Neural cell (in vitro differentiated cells): ENCODE data around the gene FOXQ1. TPM values are rescaled to one million over a fixed set of nuclear protein-coding genes. Genes with fewer than 3 reads are reported as not detected.

Experiments
- H2AFZ ChIP-seq: fragments of 200-600, 300-800 bp; sonication (generic), shearing (Covaris generic); 2 replicates; pipeline ENCODE4 v1.6.0; 2014; ENCODE audit warnings: low read depth, mild to moderate bottlenecking, antibody characterized with exemption, low read length, moderate library complexity
- H3F3A ChIP-seq: fragments of 200-600 bp; shearing (Covaris generic); 2 replicates; pipeline ENCODE4 v1.6.1; 2016; ENCODE audit warnings: mild to moderate bottlenecking, moderate library complexity, mixed read lengths, antibody characterized with exemption, low read length; ENCODE audit not compliant: insufficient read depth, poor library complexity, severe bottlenecking
- H3K27ac ChIP-seq: fragments of 200-600, 300-800 bp; sonication (generic), shearing (Covaris generic); 2 replicates; pipeline ENCODE4 v1.5.1; 2014; ENCODE audit warnings: mild to moderate bottlenecking, low read length, moderate library complexity
- H3K27me3 ChIP-seq: fragments of 300-800, 200-600 bp; sonication (generic), shearing (Covaris generic); 2 replicates; pipeline ENCODE4 v1.6.0; 2014; ENCODE audit warnings: mild to moderate bottlenecking, low read depth, low read length, moderate library complexity; ENCODE audit not compliant: insufficient read depth
- H3K36me3 ChIP-seq: fragments of 300-800, 200-600 bp; sonication (generic), shearing (Covaris generic); 2 replicates; pipeline ENCODE4 v1.5.1; 2014; ENCODE audit warnings: mild to moderate bottlenecking, antibody characterized with exemption, low read length, moderate library complexity; ENCODE audit not compliant: insufficient read depth
- H3K4me2 ChIP-seq: fragments of 300-800, 200-600 bp; sonication (generic), shearing (Covaris generic); 2 replicates; pipeline ENCODE4 v1.6.0; 2014; ENCODE audit warnings: mild to moderate bottlenecking, low read length
- H3K4me3 ChIP-seq: fragments of 300-800, 200-600 bp; sonication (generic), shearing (Covaris generic); 2 replicates; pipeline ENCODE4 v1.5.1; 2014; ENCODE audit warnings: mild to moderate bottlenecking, low read length, moderate library complexity
- H3K79me2 ChIP-seq: fragments of 200-600 bp; shearing (Covaris generic); replicated peaks from 2 replicates; pipeline ENCODE4 v1.6.0; 2014; ENCODE audit warnings: mild to moderate bottlenecking, low read length, moderate library complexity; ENCODE audit not compliant: insufficient read depth
- H3K9ac ChIP-seq: fragments of 300-800, 200-600 bp; sonication (generic), shearing (Covaris generic); 2 replicates; pipeline ENCODE4 v1.6.1; 2016; ENCODE audit warnings: mild to moderate bottlenecking, low read length, mixed read lengths
- H3K9me2 ChIP-seq: fragments of 200-600 bp; shearing (Covaris generic); 2 replicates; pipeline ENCODE4 v1.6.1; 2016; ENCODE audit warnings: mild to moderate bottlenecking, low read length, mixed read lengths; ENCODE audit not compliant: insufficient read depth
- H3K9me3 ChIP-seq: fragments of 200-600, 300-800 bp; sonication (generic), shearing (Covaris generic); 2 replicates; pipeline ENCODE4 v1.6.1; 2016; ENCODE audit warnings: mild to moderate bottlenecking, mixed run types, low read length, moderate library complexity, mixed read lengths
- H4K20me1 ChIP-seq: fragments of 200-600 bp; shearing (Covaris generic); 2 replicates; pipeline ENCODE4 v1.6.1; 2016; ENCODE audit warnings: mild to moderate bottlenecking, mixed run types; ENCODE audit not compliant: insufficient read depth
- CTCF ChIP-seq: fragments of 450-650 bp; IDR thresholded peaks from 2 replicates; pipeline ENCODE4 v1.5.1; 2014; ENCODE audit warnings: antibody characterized with exemption, mild to moderate bottlenecking, moderate library complexity; ENCODE audit not compliant: poor library complexity, severe bottlenecking
- EP300 ChIP-seq: fragments of 450-650 bp; conservative IDR thresholded peaks from 2 replicates; pipeline ENCODE4 v1.6.1; 2014; ENCODE audit warnings: antibody characterized with exemption, mild to moderate bottlenecking, moderate library complexity; ENCODE audit not compliant: poor library complexity, severe bottlenecking
- EZH2 ChIP-seq: fragments of 200-600, 300-800 bp; shearing (Covaris generic), sonication (generic); IDR thresholded peaks from 2 replicates; pipeline ENCODE4 v1.6.1; 2014; ENCODE audit warnings: antibody characterized with exemption, low read length, borderline replicate concordance, mild to moderate bottlenecking; ENCODE audit not compliant: insufficient read depth, poor library complexity, severe bottlenecking
- MXI1 ChIP-seq: fragments of 450-650 bp; conservative IDR thresholded peaks from 2 replicates; pipeline ENCODE4 v1.6.1; 2014; ENCODE audit warnings: antibody characterized with exemption, mild to moderate bottlenecking; ENCODE audit not compliant: poor library complexity, severe bottlenecking
- POLR2AphosphoS5 ChIP-seq: IDR thresholded peaks from 2 replicates; pipeline ENCODE4 v1.6.1; 2012
- RAD21 ChIP-seq: fragments of 450-650 bp; conservative IDR thresholded peaks from 2 replicates; pipeline ENCODE4 v1.6.1; 2014; ENCODE audit warnings: antibody characterized with exemption, mild to moderate bottlenecking, moderate library complexity
- SMC3 ChIP-seq: fragments of 450-650 bp; conservative IDR thresholded peaks from 2 replicates; pipeline ENCODE4 v1.6.1; 2014; ENCODE audit warnings: antibody characterized with exemption, mild to moderate bottlenecking, moderate library complexity; ENCODE audit not compliant: poor library complexity
- TAF1 ChIP-seq: IDR thresholded peaks from 2 replicates; pipeline ENCODE4 v1.6.1; 2012; ENCODE audit warnings: low read depth
- polyA plus RNA-seq: library from polyadenylated mRNA; depleted of rRNA; stranded (reverse); fragments of >200 nt; gene quantifications from 2 replicates; pipeline ENCODE4 v1.2.3, GENCODE V29; 2014
- TF ChIP-seq, protein P1 (sequence below): IDR thresholded peaks from 2 replicates; pipeline ENCODE4 v1.6.1; 2012; ENCODE audit warnings: borderline replicate concordance

FOXQ1 gene
- polyA plus RNA-seq, 1 donor from 2014 or later = not detected

- H3K79me2 ChIP-seq = no peaks in the 10 kb centered on the region
- H3K27ac ChIP-seq = no peak overlapping the region
- H3K9me3 ChIP-seq = peaks cover 6% of the 10 kb centered on the region
- TF ChIP-seq POLR2AphosphoS5 = no peak
- no peak for TF ChIP-seq TAF1
- TF ChIP-seq CTCF = no peak
- TF ChIP-seq EP300 = no peak
- TF ChIP-seq, protein P1, sequence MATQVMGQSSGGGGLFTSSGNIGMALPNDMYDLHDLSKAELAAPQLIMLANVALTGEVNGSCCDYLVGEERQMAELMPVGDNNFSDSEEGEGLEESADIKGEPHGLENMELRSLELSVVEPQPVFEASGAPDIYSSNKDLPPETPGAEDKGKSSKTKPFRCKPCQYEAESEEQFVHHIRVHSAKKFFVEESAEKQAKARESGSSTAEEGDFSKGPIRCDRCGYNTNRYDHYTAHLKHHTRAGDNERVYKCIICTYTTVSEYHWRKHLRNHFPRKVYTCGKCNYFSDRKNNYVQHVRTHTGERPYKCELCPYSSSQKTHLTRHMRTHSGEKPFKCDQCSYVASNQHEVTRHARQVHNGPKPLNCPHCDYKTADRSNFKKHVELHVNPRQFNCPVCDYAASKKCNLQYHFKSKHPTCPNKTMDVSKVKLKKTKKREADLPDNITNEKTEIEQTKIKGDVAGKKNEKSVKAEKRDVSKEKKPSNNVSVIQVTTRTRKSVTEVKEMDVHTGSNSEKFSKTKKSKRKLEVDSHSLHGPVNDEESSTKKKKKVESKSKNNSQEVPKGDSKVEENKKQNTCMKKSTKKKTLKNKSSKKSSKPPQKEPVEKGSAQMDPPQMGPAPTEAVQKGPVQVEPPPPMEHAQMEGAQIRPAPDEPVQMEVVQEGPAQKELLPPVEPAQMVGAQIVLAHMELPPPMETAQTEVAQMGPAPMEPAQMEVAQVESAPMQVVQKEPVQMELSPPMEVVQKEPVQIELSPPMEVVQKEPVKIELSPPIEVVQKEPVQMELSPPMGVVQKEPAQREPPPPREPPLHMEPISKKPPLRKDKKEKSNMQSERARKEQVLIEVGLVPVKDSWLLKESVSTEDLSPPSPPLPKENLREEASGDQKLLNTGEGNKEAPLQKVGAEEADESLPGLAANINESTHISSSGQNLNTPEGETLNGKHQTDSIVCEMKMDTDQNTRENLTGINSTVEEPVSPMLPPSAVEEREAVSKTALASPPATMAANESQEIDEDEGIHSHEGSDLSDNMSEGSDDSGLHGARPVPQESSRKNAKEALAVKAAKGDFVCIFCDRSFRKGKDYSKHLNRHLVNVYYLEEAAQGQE = no peak
- TF ChIP-seq EZH2 = no peak
- TF ChIP-seq MXI1 = no peak
- no peak for TF ChIP-seq RAD21
- H3K4me3 ChIP-seq = no peak overlapping the region
- H3K9me2 ChIP-seq = no peaks in the 10 kb centered on the region
- no peaks in the 10 kb centered on the region for H3K27me3 ChIP-seq
- no peaks in the 10 kb centered on the region for H3F3A ChIP-seq
- no peaks in the 10 kb centered on the region for H3K36me3 ChIP-seq
- H3K4me2 ChIP-seq = no peak overlapping the region
- no peak overlapping the region for H3K9ac ChIP-seq
- no peak overlapping the region for H2AFZ ChIP-seq
- no peaks in the 10 kb centered on the region for H4K20me1 ChIP-seq
Measured at GRCh38 chr6:1278061-1278720, 33.7 kb upstream of the FOXQ1 start.

DNA sequence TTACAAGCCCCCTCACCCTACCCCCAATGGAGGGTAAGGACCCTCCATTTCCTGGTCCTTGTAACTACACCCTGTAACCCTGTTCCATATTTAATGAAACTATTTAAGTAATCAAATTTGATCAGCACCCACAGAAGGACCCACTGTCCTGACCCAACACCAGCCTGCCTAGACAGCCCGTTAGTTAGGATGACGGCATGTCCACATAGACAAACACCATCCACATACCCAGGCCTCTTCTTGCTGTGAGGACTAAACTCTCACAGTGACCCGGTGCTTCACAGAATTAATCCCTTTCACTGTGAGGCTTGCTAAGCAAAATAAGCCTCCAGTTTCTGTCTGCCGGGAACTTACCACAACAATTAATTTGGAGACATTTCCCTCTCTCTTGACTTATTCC is 32.8 kb upstream of the FOXQ1 start:
- H3K9me2 ChIP-seq = no peaks in the 10 kb centered on the region
- H2AFZ ChIP-seq = no peak overlapping the region
- H3F3A ChIP-seq = no peaks in the 10 kb centered on the region
- no peaks in the 10 kb centered on the region for H4K20me1 ChIP-seq
- TF ChIP-seq SMC3 (no peak), MXI1 (no peak), POLR2AphosphoS5 (no peak)
- H3K79me2 ChIP-seq = no peaks in the 10 kb centered on the region
- no peak overlapping the region for H3K9ac ChIP-seq
- H3K27ac ChIP-seq = no peak overlapping the region
- H3K9me3 ChIP-seq = peaks cover 4% of the 10 kb centered on the region
- H3K27me3 ChIP-seq = no peaks in the 10 kb centered on the region
- H3K36me3 ChIP-seq = no peaks in the 10 kb centered on the region
- H3K4me3 ChIP-seq = no peak overlapping the region
- no peak overlapping the region for H3K4me2 ChIP-seq
